Measurements from ENCODE around the gene NPDC1.

- TF ChIP-seq CTCF (IDR thresholded peaks at IDR 0.05) (peak; percentile 68 to 87 (median 79)), POLR2A (IDR thresholded peaks at IDR 0.05) (no peak)
Measured at GRCh38 chr9:137067860-137068538, 22.0 kb upstream of the NPDC1 start.

Data from breast epithelium (tissue), 3 donors.